Measurements from ENCODE around the gene MRPS2. TPM values are rescaled to one million over a fixed set of nuclear protein-coding genes. Genes with fewer than 3 reads are reported as not detected.

Gene MRPS2
- total and polyA plus RNA-seq, 2 experiments from 2014 or later: 22.4 to 59.1 TPM

GRCh38 chr9:135499326-135500070, 984 bp upstream of the MRPS2 start:
- 1% methylated on average over 46 of the region's 58 CpGs for WGBS (ENCODE audit: low lambda C conversion rate, missing lambda C conversion rate)
- TF ChIP-seq CTCF (IDR thresholded peaks at IDR 0.05; ENCODE audit: poor library complexity) (no peak), EZH2 (IDR thresholded peaks at IDR 0.05; ENCODE audit: borderline replicate concordance) (no peak), EZH2phosphoT487 (IDR thresholded peaks at IDR 0.05; ENCODE audit: low read depth, severe bottlenecking, unreplicated experiment) (no peak)

GRCh38 chr9:135500071-135500524, 384 bp upstream of the MRPS2 start:
- under 1% methylated on average over 27 of the region's 29 CpGs for WGBS (ENCODE audit: low lambda C conversion rate, missing lambda C conversion rate)
- H3K9me3 ChIP-seq (ENCODE audit: low read depth): no peaks in the 10 kb centered on the region
- no peak for TF ChIP-seq CTCF (IDR thresholded peaks at IDR 0.05; ENCODE audit: poor library complexity)
- TF ChIP-seq EZH2phosphoT487 (IDR thresholded peaks at IDR 0.05; ENCODE audit: low read depth, severe bottlenecking, unreplicated experiment): no peak
- TF ChIP-seq EZH2 (IDR thresholded peaks at IDR 0.05; ENCODE audit: borderline replicate concordance): no peak
- H3K4me3 ChIP-seq: peak overlapping the region; percentile 92
- no peaks in the 10 kb centered on the region for H3K9me2 ChIP-seq (replicated peaks; ENCODE audit: insufficient read depth)
- H3K27ac ChIP-seq: peak overlapping the region; percentile 62
- H2AFZ ChIP-seq: peak overlapping the region; percentile 95
- no peak for DNase-seq (ENCODE audit: low spot score)
- no peaks in the 10 kb centered on the region for H3K36me3 ChIP-seq (replicated peaks; ENCODE audit: insufficient read depth, low read depth)
- peaks cover 5% of the 10 kb centered on the region for H4K20me1 ChIP-seq (ENCODE audit: insufficient read depth, poor library complexity, severe bottlenecking)
- H3K27me3 ChIP-seq: no peaks in the 10 kb centered on the region
- H3K4me1 ChIP-seq (ENCODE audit: insufficient read depth): peaks cover 7% of the 10 kb centered on the region
- peaks cover 17% of the 10 kb centered on the region for H3K79me2 ChIP-seq
- H3K4me2 ChIP-seq: peak overlapping the region; percentile 99

More at GRCh38 chr9:135499326-135500070, 984 bp upstream of the MRPS2 start:
- H3K4me2 ChIP-seq: peak overlapping the region; percentile 99
- H3K79me2 ChIP-seq: peaks cover 17% of the 10 kb centered on the region
- H2AFZ ChIP-seq: peak overlapping the region; percentile 95
- no peaks in the 10 kb centered on the region for H3K36me3 ChIP-seq (replicated peaks; ENCODE audit: insufficient read depth, low read depth)
- peak overlapping the region; percentile 92 for H3K4me3 ChIP-seq
- DNase-seq (ENCODE audit: low spot score): peak; percentile 96
- H3K27ac ChIP-seq: peak overlapping the region; percentile 76
- peaks cover 5% of the 10 kb centered on the region for H4K20me1 ChIP-seq (ENCODE audit: insufficient read depth, poor library complexity, severe bottlenecking)
- H3K9me2 ChIP-seq (replicated peaks; ENCODE audit: insufficient read depth): no peaks in the 10 kb centered on the region
- H3K9me3 ChIP-seq (ENCODE audit: low read depth): no peaks in the 10 kb centered on the region
- H3K4me1 ChIP-seq (ENCODE audit: insufficient read depth): peaks cover 7% of the 10 kb centered on the region
- H3K27me3 ChIP-seq: no peaks in the 10 kb centered on the region

- H3K9me3 ChIP-seq (ENCODE audit: low read depth): no peaks in the 10 kb centered on the region
- peak overlapping the region; percentile 92 for H3K4me3 ChIP-seq
- H3K9me2 ChIP-seq (replicated peaks; ENCODE audit: insufficient read depth): no peaks in the 10 kb centered on the region
- 48% methylated on average over 34 of the region's 38 CpGs for WGBS (ENCODE audit: low lambda C conversion rate, missing lambda C conversion rate)
- peak overlapping the region; percentile 86 for H3K27ac ChIP-seq
- no peaks in the 10 kb centered on the region for H3K27me3 ChIP-seq
- no peaks in the 10 kb centered on the region for H3K36me3 ChIP-seq (replicated peaks; ENCODE audit: insufficient read depth, low read depth)
- peak overlapping the region; percentile 99 for H3K4me2 ChIP-seq
- H3K79me2 ChIP-seq: peaks cover 17% of the 10 kb centered on the region
- TF ChIP-seq CTCF (IDR thresholded peaks at IDR 0.05; ENCODE audit: poor library complexity) (no peak), EZH2 (IDR thresholded peaks at IDR 0.05; ENCODE audit: borderline replicate concordance) (no peak), EZH2phosphoT487 (IDR thresholded peaks at IDR 0.05; ENCODE audit: low read depth, severe bottlenecking, unreplicated experiment) (no peak)
- H4K20me1 ChIP-seq (ENCODE audit: insufficient read depth, poor library complexity, severe bottlenecking): peaks cover 5% of the 10 kb centered on the region
- no peak for DNase-seq (ENCODE audit: low spot score)
- peak overlapping the region; percentile 95 for H2AFZ ChIP-seq
- H3K4me1 ChIP-seq (ENCODE audit: insufficient read depth): peaks cover 7% of the 10 kb centered on the region
These were observed 1.0 kb downstream of the MRPS2 start for GRCh38 chr9:135501261-135502167.
